Fibroblast of upper back skin (primary cell): ENCODE measurements around the gene ITPKB.
A peak's percentile ranks its signal among the peaks of the same experiment; 100 is the strongest.
"Not testable (repeated sequence)": the region's sequence is repeated elsewhere in the genome, so short reads cannot be mapped to it uniquely, and the experiment has no call there.

Experiments
- DNase-seq: peaks from one replicate; pipeline ENCODE4 v3.0.0-alpha.2; 2013

The ITPKB gene

GRCh38 chr1:226738995-226739695 lies at the start of gene ITPKB:
Gene ITPKB (minus strand): TSS chr1:226739282. CDS start chr1:226737458, 1,824 bp downstream.
- DNase-seq = peak; percentile 64

- no peak for DNase-seq
These were observed 48.6 kb upstream of the ITPKB start for GRCh38 chr1:226787638-226788037.

GRCh38 chr1:226787071-226787470 lies 48.0 kb upstream of the ITPKB start:
- DNase-seq = no peak

- no peak for DNase-seq
These were observed 47.5 kb upstream of the ITPKB start for GRCh38 chr1:226786550-226786949.

- no peak for DNase-seq
These were observed 46.7 kb upstream of the ITPKB start for GRCh38 chr1:226785805-226786204.

GRCh38 chr1:226784081-226785049 lies 45.3 kb upstream of the ITPKB start:
- no peak for DNase-seq

- no peak for DNase-seq
These were observed 43.9 kb upstream of the ITPKB start for GRCh38 chr1:226782845-226783601.

GRCh38 chr1:226781937-226782609 lies 43.0 kb upstream of the ITPKB start:
- no peak for DNase-seq

GRCh38 chr1:226779561-226779960 lies 40.5 kb upstream of the ITPKB start:
- DNase-seq = no peak

- peak; percentile 71 for DNase-seq
These were observed 39.6 kb upstream of the ITPKB start for GRCh38 chr1:226778657-226779058.

- no peak for DNase-seq
These were observed 37.9 kb upstream of the ITPKB start for GRCh38 chr1:226776975-226777374.

- DNase-seq = no peak
These were observed 37.0 kb upstream of the ITPKB start for GRCh38 chr1:226776066-226776465.

GRCh38 chr1:226772446-226773139 lies 33.5 kb upstream of the ITPKB start:
- no peak for DNase-seq

GRCh38 chr1:226767170-226767569 lies 28.1 kb upstream of the ITPKB start:
- DNase-seq = not testable (repeated sequence)

GRCh38 chr1:226766565-226766964 lies 27.5 kb upstream of the ITPKB start:
- DNase-seq = no peak

- DNase-seq = no peak
These were observed 25.5 kb upstream of the ITPKB start for GRCh38 chr1:226764533-226764932.

GRCh38 chr1:226763905-226764264 lies 24.8 kb upstream of the ITPKB start:
- DNase-seq = peak; percentile 86

- no peak for DNase-seq
These were observed 24.2 kb upstream of the ITPKB start for GRCh38 chr1:226762988-226763904.

- DNase-seq = no peak
These were observed 23.0 kb upstream of the ITPKB start for GRCh38 chr1:226762055-226762454.

- no peak for DNase-seq
These were observed 22.2 kb upstream of the ITPKB start for GRCh38 chr1:226761322-226761721.
